Activated CD8-positive, alpha-beta T cell treated with anti-CD3 and anti-CD28 coated beads for 36 hours (primary cell): ENCODE measurements around the gene LUC7L2. TPM values are rescaled to one million over a fixed set of nuclear protein-coding genes. Genes with fewer than 3 reads are reported as not detected.

Experiments used
- ATAC-seq: fragments of 200-7000 bp; cut with Tn5 transposase; one replicate; pipeline ENCODE4 v1.10.0; 2021; ENCODE audit warnings: mild to moderate bottlenecking, moderate library complexity
- CTCF ChIA-PET: fragments of 350-600 bp; sonication (Branson Sonifier 250); formaldehyde crosslinking; loops from one replicate; lab custom pipeline; 2021; ENCODE audit warnings: antibody characterized with exemption; lab: Charles Lee
- POLR2A ChIA-PET: fragments of 350-600 bp; sonication (Branson Sonifier 250); formaldehyde crosslinking; loops from one replicate; lab custom pipeline; 2021; ENCODE audit warnings: antibody characterized with exemption; lab: Charles Lee
- DNase-seq: peaks from one replicate; pipeline ENCODE4 v3.0.0-alpha.2; 2020
- H3K27ac Mint-ChIP-seq: one replicate; pipeline ENCODE4 v1.8.0; 2021; ENCODE audit warnings: mild to moderate bottlenecking, mixed read lengths
- H3K27me3 Mint-ChIP-seq: one replicate; pipeline ENCODE4 v1.8.0; 2021; ENCODE audit warnings: mixed read lengths
- H3K36me3 Mint-ChIP-seq: one replicate; pipeline ENCODE4 v1.8.0; 2021; ENCODE audit warnings: low read depth, mixed read lengths
- H3K4me1 Mint-ChIP-seq: one replicate; pipeline ENCODE4 v1.8.0; 2021; ENCODE audit warnings: low read depth, mixed read lengths
- H3K4me3 Mint-ChIP-seq: one replicate; pipeline ENCODE4 v1.8.0; 2021; ENCODE audit warnings: mild to moderate bottlenecking, moderate library complexity, mixed read lengths
- H3K9me3 Mint-ChIP-seq: one replicate; pipeline ENCODE4 v1.8.0; 2021; ENCODE audit warnings: mixed read lengths
- CTCF ChIP-seq: fragments of 200-600 bp; IDR thresholded peaks from one replicate; pipeline ENCODE4 v1.8.0; 2022; ENCODE audit warnings: antibody characterized with exemption, mild to moderate bottlenecking
- intact Hi-C: fragments of 100-400 bp; cut with micrococcal nuclease; formaldehyde crosslinking; loops from one replicate; pipeline ENCODE4 v1.10.0; 2022
- total RNA-seq, 2 experiments: library from RNA; stranded (reverse); gene quantifications; one replicate each; pipeline ENCODE4 v1.2.3, GENCODE V29; 2021

Gene LUC7L2
- total RNA-seq, 2 experiments from 2014 or later = 133 to 140 TPM

GRCh38 chr7:139441961-139442360 lies 82.3 kb downstream of the LUC7L2 start:
- intact Hi-C loops = no loop called here
- no peaks in the 10 kb centered on the region for H3K27me3 Mint-ChIP-seq
- CTCF ChIA-PET = interaction anchor here (2.6 kb wide), 1 partner anchor 8 kb away, joined by 15 read pairs; no protein-coding TSS in a partner anchor

GRCh38 chr7:139446051-139446890 lies 86.6 kb downstream of the LUC7L2 start:
- ATAC-seq = no peak
- intact Hi-C loops = no loop called here
- Mint-ChIP-seq H3K4me1 (no peaks in the 10 kb centered on the region), H3K27me3 (no peaks in the 10 kb centered on the region), H3K36me3 (no peaks in the 10 kb centered on the region), H3K27ac (no peak overlapping the region), H3K4me3 (no peak overlapping the region), H3K9me3 (no peaks in the 10 kb centered on the region)
- ChIA-PET CTCF (interaction anchor here (2.6 kb wide), 1 partner anchor 12 kb away, joined by 14 read pairs; no protein-coding TSS in a partner anchor), POLR2A (no interaction called here)
- DNase-seq = no peak
- no peak for TF ChIP-seq CTCF

More at GRCh38 chr7:139441961-139442360, 82.3 kb downstream of the LUC7L2 start:
- Mint-ChIP-seq H3K36me3 (no peaks in the 10 kb centered on the region), H3K27ac (no peak overlapping the region), H3K4me3 (no peak overlapping the region), H3K9me3 (no peaks in the 10 kb centered on the region), H3K4me1 (no peaks in the 10 kb centered on the region)
- no peak for ATAC-seq
- DNase-seq = no peak
- POLR2A ChIA-PET = no interaction called here
- no peak for TF ChIP-seq CTCF

GRCh38 chr7:139450851-139451250 lies 91.2 kb downstream of the LUC7L2 start:
- no peaks in the 10 kb centered on the region for H3K27me3 Mint-ChIP-seq
- intact Hi-C loops = no loop called here
- POLR2A ChIA-PET = no interaction called here
- H3K4me1 Mint-ChIP-seq = no peaks in the 10 kb centered on the region
- CTCF ChIA-PET = interaction anchor here (2.0 kb wide), 1 partner anchor 16 kb away, joined by 10 read pairs; no protein-coding TSS in a partner anchor
- no peak for TF ChIP-seq CTCF
- H3K4me3 Mint-ChIP-seq = no peak overlapping the region
- ATAC-seq (no peak), DNase-seq (no peak)
- H3K9me3 Mint-ChIP-seq = no peaks in the 10 kb centered on the region
- no peak overlapping the region for H3K27ac Mint-ChIP-seq
- H3K36me3 Mint-ChIP-seq = no peaks in the 10 kb centered on the region

GRCh38 chr7:139451638-139452037 lies 91.9 kb downstream of the LUC7L2 start:
- Mint-ChIP-seq H3K27me3 (no peaks in the 10 kb centered on the region), H3K27ac (no peak overlapping the region), H3K36me3 (no peaks in the 10 kb centered on the region), H3K9me3 (no peaks in the 10 kb centered on the region), H3K4me1 (no peaks in the 10 kb centered on the region), H3K4me3 (no peak overlapping the region)
- POLR2A ChIA-PET = no interaction called here
- no peak for DNase-seq
- no peak for TF ChIP-seq CTCF
- CTCF ChIA-PET = no interaction called here
- ATAC-seq = no peak
- intact Hi-C loops = no loop called here

- POLR2A ChIA-PET = no interaction called here
- Mint-ChIP-seq H3K27ac (no peak overlapping the region), H3K9me3 (no peaks in the 10 kb centered on the region), H3K4me3 (no peak overlapping the region), H3K27me3 (no peaks in the 10 kb centered on the region), H3K36me3 (no peaks in the 10 kb centered on the region), H3K4me1 (no peaks in the 10 kb centered on the region)
- intact Hi-C loops = no loop called here
- no peak for TF ChIP-seq CTCF
- no peak for ATAC-seq
- CTCF ChIA-PET = no interaction called here
- no peak for DNase-seq
Observed at GRCh38 chr7:139452958-139453672, 93.4 kb downstream of the LUC7L2 start.
